Measurements from ENCODE around the gene RCN1.

GRCh38 chr11:32138902-32139301 is 48.0 kb downstream of the RCN1 start:
- TF ChIP-seq POLR2A (IDR thresholded peaks at IDR 0.05; ENCODE audit: low read depth, low read length): no peak
- TF ChIP-seq POLR2AphosphoS5 (IDR thresholded peaks at IDR 0.05; ENCODE audit: low read depth, low read length): no peak
- TF ChIP-seq POU2F2 (IDR thresholded peaks at IDR 0.05; ENCODE audit: low read depth, low read length): no peak
- TF ChIP-seq SPI1 (IDR thresholded peaks at IDR 0.05; ENCODE audit: low read depth, low read length): no peak
- TF ChIP-seq TAF1 (IDR thresholded peaks at IDR 0.05; ENCODE audit: low read depth, low read length): no peak

Measured in GM12891 (cell line).